ENCODE measurements around the gene SYAP1.
"Not testable (repeated sequence)": the region's sequence is repeated elsewhere in the genome, so short reads cannot be mapped to it uniquely, and the experiment has no call there.

SYAP1 gene, protein sequence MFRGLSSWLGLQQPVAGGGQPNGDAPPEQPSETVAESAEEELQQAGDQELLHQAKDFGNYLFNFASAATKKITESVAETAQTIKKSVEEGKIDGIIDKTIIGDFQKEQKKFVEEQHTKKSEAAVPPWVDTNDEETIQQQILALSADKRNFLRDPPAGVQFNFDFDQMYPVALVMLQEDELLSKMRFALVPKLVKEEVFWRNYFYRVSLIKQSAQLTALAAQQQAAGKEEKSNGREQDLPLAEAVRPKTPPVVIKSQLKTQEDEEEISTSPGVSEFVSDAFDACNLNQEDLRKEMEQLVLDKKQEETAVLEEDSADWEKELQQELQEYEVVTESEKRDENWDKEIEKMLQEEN

DNA sequence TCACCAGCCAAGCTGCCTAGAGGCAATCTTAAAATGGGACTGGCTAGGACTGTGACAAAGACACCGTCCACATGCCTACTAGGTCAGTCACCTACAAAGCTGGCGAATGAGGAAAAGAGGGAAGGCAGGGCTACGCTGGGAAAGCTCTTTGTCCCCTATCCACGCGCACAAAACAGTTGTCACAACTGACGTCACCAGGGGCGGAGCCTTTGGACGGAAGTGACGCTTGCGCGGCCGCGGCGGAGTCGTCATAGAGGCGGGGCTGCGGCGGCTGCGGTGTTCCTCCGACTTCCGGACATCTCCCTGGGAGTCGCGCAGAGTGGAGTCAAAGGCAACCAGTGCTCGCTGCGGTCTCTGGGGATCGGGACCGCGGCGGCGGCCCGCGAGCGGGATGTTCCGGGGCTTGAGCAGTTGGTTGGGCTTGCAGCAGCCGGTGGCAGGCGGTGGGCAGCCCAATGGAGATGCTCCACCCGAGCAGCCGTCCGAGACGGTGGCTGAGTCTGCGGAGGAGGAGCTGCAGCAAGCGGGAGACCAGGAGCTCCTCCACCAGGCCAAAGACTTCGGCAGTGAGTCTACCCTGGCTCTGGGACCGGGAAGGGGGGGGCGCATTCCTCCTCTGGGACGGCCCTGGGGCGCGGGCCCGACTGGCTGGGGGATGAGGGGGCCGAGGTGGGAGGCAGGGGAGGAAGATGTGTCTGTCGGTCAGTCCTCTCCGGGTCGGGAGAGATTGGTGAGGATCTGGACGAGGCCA, at the start of gene SYAP1:
SYAP1 (plus strand) TSS at position 279 of the 751 bp plus-strand sequence; CDS start at position 392, 113 bp downstream.
- peak; percentile 78 for DNase-seq

DNA sequence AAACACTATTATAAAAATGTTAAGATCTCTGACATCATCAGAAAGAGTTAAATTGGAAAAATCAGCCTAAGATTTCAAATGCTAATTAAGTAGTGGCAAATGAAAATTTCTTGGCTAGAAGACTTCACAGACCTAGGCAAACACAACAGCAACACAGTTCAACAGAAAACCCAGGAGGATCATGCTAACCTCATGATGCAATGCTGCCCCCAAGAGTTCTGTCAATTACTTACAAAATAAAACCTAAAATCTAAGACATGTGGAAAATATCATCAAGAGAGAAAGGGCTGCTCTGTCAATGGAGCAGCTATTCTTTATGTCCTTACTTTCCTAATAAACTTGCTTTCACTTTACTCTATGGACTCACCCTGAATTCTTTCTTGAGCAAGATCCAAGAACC, 48.4 kb upstream of the SYAP1 start:
- no peak for DNase-seq

DNA sequence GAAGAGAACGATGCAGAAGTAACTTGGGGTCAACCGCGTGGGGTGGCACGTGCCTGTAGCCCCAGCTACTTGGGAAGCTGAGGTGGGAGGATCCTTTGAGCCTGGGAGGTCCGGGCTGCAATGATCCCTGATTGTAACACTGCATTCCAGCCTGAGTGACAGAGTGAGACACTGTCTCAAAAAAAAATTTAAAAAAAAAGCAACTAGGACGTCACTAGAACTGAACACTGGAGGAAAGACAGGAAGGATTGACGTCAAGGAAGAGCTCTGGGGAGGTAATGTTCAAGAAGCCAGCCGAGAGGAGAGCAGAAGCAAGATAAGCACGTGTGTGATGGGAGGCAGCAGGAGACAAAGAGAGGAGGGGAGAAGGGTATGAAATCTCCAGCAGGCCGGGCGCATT, 40.7 kb upstream of the SYAP1 start:
- no peak for DNase-seq

DNA sequence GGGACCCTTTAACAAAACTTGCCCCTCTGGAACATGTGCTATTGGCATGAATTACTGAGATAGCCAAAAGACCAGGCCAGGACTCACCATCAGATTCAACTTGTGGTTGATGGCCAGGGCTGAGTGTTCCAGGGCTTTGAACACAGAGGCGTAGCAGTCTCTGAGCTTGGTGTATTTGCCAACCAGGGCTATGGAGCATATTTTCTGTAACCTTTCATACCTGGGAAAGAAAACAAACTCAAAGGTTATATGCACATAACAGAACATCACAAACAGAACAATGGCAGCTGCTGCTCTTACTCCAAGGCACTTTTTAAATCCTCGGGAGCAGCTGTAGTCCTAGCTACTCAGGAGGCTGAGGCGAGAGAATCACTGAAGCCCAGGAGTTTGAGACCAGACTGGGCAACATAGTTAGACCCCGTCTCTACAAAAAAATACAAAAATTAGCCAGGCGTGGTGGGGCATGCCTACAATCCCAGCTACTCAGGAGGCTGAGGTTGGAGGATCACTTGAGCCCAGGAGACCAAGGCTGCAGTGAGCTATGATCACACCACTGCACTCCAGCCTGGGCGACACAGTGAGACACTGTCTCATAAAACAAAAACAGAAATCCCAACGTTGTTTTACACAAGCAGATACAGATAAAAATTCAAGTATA, 36.3 kb upstream of the SYAP1 start:
- no peak for DNase-seq

DNA sequence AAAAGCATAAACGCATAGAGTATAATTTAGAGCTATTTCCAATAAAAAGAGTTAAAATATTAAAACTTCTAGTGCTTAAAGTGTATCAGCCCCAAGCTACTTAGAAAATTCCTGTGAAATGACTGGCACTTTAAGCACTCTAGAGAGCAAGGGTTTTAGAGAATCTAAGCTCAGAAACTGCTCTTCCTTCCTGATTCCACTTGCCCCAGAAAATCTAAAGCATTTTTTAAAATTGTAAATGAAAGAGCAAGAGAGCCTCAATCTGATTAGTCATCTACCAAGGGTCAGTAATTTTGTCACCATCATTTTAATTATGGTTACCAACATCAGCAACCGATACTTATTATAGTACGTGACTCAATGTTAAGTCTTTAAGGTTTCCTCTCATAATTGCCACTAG, 31.9 kb upstream of the SYAP1 start:
- no peak for DNase-seq

DNA sequence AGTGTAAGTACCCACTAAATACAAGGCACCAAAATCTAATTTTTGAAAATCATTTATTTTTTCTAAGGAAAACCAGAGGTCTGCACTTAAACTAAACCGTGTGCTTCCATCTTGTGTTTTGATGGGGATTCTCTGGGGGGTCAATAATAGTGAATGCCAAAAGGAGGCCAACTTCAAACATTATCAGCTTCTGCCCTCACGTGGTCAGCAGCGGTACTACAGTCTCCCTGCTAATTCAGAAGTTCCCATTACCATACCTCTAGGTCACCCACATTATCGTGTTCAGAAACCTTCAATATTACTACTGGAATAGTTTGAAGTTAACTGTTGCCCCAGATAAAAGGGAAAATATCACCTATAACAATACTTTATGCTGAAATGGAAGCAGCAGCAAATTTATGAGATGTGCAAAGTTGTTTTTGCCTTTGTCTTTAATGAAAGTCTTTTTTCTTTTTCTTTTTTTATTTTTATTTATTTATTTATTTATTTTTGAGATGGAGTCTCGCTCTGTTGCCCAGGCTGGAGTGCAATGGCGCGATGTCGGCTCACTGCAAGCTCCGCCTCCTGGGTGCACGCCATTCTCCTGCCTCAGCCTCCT, 24.2 kb upstream of the SYAP1 start:
- DNase-seq = no peak

DNA sequence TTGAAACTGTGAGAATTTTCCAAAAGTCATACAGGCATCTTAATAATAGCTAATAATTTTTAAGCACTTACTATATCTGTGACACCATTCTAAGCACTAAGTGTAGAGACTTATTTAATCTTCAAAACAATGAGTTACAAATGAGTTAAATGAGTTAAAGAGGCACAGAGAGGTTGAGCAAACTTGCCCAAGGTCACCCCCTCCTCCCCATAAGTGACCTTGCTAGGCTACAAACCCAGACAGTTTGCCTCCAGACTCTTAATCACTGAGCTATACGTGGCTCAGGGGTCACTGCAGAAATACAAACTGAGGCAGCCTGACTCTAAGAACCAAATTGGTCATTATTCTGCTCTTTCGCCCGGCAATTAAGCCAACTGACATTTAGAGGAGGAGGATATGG, 22.5 kb upstream of the SYAP1 start:
- no peak for DNase-seq

DNA sequence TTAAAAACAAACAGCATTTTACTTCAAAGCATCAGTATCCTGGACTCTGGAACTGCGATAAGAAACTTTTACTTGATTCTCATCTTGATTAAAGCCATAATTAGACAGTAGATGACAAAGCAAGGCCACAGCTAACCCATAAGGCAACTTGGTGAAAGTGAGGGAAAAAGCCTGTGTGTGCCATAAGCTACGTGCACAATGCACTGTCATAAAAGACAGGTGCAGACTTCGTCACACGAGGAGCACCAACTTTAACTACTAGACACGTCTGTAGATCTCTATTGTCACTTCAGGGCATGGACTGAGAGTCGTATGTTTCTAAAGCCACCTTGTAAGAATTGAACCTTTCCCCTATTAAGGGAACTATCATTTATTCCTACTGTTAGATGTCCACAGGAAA, 20.0 kb upstream of the SYAP1 start:
- no peak for DNase-seq

DNA sequence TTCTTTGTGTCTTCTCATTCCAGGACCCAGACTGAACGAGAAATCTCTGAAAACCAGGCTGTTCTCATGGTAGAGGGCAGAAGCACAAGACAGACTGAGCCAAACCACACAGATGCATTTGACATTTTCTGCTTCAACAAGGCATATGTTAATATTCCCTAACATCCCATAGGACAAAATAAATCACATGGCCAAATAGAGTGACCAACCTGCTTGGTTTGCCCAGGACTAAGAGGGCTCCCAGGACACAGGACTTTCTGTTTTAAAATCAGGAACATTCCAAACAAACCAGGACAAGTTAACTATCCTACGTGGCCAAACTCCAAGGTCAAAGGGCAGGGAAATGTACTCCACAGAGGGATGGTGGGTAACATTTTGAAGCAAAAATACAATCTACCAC, 18.7 kb upstream of the SYAP1 start:
- no peak for DNase-seq

DNA sequence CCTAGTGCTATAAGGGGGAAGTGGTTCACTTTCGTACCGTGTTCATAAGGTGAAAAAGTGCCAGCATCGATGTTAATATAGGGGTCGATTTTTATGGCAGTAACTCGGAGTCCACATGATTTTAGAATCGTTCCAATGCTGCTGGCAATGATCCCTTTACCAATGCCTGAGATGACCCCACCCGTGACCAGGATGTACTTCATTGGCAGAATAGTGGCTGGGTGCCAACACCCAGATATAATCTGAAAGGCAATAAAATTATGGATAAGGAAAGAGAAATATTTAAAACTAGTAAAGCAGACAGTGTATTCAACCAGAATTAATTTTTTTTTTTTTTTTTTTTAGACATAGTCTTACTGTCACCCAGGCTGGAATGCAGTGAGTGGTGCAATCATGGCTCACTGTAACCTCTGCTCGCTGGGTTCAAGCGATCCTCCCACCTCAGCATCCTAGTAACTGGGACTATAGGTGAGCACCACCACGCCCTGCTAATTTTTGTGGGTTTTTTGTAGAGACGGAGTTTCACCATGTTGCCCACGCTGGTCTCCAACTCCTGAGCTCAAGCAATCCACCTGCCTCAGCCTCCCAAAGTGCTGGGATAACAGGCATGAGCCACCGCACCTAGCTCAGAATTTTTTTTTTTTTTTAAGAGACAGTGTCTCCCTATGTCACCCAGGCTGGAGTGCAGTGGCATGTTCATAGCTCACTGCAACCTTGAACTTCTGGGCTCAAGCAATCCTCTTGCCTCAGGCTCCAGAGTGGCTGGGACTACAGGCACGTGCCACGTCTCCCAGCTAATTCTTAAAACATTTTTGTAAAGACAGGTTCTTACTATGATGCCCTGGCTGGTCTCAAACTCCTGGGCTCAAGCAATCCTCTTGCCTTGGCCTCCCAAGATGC, 16.5 kb upstream of the SYAP1 start:
- no peak for DNase-seq

DNA sequence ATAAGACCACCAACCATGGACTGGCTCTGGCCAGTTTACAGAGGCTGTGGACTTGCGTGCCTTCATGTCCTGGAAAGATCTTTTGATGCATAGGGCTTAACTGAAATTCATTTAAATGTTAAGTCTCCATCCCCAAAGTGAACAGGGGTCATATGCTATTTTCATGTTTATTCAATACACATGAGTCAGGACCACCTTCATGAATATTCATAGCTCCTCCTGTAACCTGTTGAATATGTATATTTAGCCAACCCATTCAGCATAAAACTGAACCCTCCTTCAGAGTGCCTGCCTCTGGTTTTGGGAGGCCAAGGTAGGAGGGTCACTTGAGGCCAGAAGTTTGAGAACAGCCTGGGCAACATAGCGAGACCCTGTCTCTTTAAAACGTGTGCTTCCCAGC, 14.0 kb upstream of the SYAP1 start:
- no peak for DNase-seq

DNA sequence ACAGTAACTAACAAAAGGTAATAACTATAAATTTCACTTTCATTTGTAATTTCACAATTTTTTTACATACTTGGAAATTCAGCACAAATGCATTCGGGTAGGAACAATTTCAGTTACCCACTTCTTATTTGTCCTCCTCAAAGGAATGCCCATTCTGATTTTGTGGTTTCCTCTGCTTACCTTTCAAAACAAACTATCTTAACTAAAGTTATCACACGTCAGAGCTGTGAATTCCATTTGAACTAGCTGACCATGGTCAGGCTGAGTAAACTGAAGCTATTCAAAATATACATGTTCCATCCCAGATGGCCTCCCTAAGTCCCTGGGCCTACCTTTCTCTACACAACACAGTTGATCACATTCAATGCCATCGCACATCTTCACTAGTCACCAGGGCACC, 11.4 kb upstream of the SYAP1 start:
- DNase-seq = no peak

DNA sequence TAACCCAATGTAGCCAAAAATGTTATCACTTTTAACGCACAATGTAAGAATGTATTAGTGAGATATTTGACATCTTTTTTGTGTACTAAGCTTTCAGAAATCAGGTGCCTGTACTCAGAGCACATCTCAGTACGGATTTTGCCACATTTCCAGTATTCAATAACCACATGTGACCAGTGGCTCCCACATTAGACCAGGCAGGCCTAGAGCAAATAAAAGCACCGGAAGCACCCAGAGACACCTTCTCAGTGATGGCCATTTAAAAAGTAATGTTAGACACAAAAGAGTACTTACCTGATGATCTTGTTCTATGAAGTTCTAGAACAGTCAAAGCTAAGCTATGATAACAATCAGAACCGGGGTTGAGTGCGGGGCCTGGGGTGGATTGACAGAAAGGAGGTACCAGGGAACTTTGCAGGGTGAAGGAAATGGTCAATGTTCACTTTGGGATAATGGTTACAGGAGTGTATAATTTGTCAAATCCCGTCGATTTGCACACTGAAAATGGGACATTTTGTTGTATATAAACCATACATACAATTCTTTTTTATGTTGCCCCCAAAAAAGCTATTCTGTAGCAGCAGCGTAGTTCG, 8.1 kb upstream of the SYAP1 start:
- no peak for DNase-seq

DNA sequence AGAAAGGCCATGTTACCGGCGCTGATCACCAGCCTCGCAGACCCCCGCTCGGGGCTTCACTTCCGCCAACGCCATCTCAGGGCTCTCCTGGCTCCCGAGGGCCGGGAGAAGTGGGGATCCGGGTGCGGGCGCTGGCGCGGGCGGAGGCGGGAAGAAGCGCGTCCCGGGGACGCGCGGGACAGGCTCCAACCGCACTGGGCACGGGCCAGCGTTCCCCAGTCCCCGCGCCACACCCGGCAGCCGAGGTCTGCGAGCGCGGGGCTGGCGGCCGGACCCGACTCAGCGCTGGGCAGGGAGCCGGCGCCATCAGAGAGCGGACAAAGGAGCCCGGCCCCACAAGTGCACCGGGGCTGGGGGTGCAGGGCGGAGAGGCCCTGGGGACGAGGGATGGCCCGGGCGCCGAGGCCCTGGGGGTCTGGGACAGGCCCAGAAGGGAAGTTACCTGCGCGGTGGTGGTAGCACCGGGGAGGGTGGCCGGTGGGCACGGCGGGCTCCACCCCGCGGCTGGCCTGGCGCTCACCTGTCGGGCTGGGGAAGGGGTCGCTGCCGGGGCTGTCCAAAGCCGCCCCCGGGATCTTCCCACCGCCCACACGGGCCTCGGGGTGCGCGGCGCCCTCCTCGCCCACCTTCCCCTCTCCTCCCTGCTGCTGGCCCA, 7.4 kb upstream of the SYAP1 start:
- DNase-seq = no peak

DNA sequence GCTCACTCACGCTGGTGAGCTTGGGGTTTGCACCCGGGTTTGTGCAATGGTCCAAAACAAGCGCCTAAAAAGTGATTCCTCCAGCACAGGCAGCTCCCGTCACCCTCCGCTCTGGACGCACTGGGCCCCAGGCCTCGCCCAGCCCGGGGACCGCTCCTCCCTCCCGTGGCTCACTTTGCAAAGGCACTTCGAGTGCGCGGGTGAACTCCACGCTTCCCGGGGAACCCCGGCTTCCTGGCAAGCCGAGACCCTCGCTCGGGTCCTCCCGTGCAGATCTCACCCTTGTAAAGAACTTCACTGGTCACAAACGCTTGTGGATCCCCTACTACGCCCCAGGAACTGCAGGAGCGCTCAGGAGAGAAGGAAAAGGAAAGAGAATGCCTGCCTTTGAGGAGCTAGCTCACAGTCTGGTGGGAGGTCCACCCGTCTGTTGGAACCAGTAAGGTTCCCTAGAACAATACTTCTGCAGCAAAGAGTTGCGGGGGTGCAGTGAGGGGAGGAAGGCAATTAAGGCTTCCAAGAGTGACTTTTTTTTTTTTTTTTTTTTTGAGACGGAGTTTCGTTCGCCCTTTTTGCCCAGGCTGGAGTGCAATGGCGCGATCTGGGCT, 6.8 kb upstream of the SYAP1 start, which contains the start of gene CTPS2:
CTPS2 (minus strand) TSS at position 122 of the 608 bp plus-strand sequence. CDS start 9,767 bp downstream, outside the sequence.
- peak; percentile 6 for DNase-seq

DNA sequence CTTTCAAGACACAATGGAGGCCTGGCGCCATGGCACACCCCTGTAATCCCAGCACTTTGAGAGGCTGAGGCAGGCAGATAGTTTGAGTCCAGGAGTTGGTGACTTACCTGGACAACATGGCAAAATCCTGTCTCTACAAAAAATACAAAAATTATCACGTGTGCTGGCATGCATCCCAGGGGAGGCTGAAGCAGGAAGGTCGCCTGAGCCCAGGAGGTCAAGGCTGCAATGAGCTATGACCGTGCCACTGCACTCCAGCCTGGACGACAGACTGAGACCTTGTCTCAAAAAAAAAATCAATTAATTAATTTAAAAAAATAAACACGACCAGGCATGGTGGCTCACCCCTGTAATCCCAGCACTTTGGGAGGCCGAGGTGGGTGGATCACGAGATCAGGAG, 4.9 kb upstream of the SYAP1 start:
- no peak for DNase-seq

DNA sequence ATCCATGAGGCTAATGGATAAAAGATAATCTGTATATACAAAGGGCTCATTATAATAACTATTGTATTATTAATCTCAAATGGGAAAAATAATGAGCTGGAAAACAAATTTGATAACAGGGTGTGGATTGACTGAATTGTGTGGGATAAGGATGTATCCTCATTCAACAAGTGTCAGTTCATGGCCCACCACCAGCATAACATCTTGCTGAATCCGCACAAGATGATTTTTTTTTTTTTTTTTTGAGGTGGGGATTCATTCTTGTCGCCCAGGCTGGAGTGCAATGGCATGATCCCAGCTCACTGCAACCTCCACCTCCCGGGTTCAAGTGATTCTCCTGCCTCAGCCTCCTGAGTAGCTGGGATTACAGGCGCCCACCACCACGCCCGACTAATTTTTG, 3.8 kb upstream of the SYAP1 start:
- DNase-seq = not testable (repeated sequence)

DNA sequence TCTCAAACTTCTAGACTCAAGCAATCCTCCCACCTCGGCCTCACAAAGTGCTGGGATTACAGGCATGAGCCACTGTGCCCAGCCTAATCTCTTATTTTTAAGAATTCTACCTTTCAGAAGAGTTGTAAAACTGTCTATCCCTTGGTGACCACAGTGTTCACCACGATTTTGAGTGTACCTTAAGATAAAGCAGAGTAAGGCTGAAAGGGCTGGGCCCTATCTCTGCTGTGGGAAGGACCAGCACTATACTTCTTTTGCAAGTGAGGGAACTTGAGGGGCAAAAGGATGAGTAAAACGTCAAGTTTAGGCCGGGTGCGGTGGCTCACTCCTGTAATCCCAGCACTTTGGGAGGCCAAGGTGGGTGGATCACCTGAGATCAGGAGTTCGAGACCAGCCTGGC, 3.0 kb upstream of the SYAP1 start:
- not testable (repeated sequence) for DNase-seq

DNA sequence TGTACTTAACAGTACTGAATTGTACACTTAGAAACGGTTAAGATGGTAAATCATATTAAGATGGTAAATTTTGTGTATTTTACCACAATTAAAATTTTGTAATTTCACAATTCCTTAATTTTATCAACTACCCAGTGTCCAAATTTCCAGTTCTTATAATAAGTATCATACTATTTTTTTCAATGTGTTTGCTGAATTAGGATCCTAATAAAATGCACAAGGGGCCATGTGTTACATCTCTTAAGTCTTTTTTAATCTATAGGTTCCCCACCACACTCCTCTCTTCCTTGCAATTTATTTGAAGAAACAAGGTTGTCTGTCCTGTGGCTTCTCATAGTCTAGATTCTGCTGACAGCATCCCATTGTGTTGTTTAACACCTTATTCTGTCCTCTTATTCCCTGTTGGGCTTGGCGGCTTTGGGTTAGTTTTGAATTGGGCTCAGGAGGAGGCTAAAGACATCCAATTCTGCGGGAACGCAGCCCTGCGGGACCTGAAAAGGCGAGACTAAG, 533 bp upstream of the SYAP1 start:
- no peak for DNase-seq

DNA sequence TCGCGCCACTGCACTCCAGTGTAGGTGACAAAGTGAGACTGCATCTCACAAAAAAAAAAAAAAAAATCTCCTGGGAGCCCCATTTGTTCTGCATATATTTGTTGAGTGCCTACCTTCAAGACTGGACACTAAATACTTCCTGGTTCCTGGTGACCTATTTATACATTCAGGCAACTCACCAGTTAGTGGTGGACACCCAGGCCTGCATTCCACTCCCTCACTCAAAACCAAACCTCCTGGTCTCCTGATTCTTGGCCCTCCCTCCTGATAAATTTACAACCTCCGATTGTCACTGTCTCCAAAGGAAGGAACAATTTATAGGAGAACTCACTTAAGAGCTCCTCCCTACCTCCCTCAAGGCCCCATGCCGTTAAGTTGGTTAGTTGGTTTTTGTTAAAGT, 3.1 kb downstream of the SYAP1 start:
- DNase-seq = no peak

DNA sequence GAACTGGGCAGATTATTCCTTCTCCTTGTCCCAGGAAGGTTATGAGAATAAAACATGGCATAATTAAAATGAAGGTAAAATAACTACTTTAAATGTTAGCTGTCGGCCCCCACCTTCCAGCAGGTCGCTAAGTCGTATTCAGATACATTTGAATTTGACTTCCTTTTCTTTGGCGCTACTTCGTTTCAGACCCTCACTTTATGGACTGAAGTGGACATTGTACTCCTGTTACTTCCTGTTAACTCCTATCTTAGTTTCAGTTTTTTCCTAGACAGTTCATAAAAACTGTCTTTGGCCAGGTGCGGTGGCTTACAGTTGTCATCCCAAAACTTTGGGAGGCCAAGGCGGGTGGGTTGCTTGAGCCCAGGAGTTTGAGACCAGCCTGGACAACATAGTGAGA, 5.7 kb downstream of the SYAP1 start:
- DNase-seq = no peak

Data from NCI-H226 (cell line).